ENCODE measurements around the gene ALKBH2.
A peak's percentile ranks its signal among the peaks of the same experiment; 100 is the strongest.

The ALKBH2 gene

GRCh38 chr12:109097140-109097434 is 3.8 kb upstream of the ALKBH2 start:
- TF ChIP-seq EZH2phosphoT487 (IDR thresholded peaks at IDR 0.05; ENCODE audit: borderline replicate concordance) (no peak), CTCF (conservative IDR thresholded peaks at IDR 0.05; ENCODE audit: low read length) (no peak)
- Histone ChIP-seq H3K4me3 (ENCODE audit: low read length, poor library complexity, severe bottlenecking) (peak overlapping the region; percentile 77), H3K9ac (ENCODE audit: low read depth, low read length, poor library complexity, severe bottlenecking) (peak overlapping the region; percentile 77), H3K9me3 (ENCODE audit: insufficient read depth, low read depth, low read length) (no peaks in the 10 kb centered on the region), H3K4me2 (ENCODE audit: low read depth, low read length, poor library complexity, severe bottlenecking) (peak overlapping the region; percentile 69), H2AFZ (ENCODE audit: low read length) (peak overlapping the region; percentile 88), H3K9me2 (replicated peaks; ENCODE audit: low read depth, low read length) (no peaks in the 10 kb centered on the region), H4K20me1 (ENCODE audit: insufficient read depth, low read length, poor library complexity, severe bottlenecking) (peaks cover 30% of the 10 kb centered on the region), H3F3A (ENCODE audit: low read depth) (no peaks in the 10 kb centered on the region), H3K79me2 (ENCODE audit: insufficient read depth, low read length) (peaks cover 53% of the 10 kb centered on the region), H3K36me3 (ENCODE audit: insufficient read depth, low read length) (peaks cover 14% of the 10 kb centered on the region; the same call in 1 of the 2 replicates), H3K27me3 (ENCODE audit: insufficient read depth, low read length, poor library complexity, severe bottlenecking) (no peaks in the 10 kb centered on the region), H3K4me1 (ENCODE audit: insufficient read depth, low read length, poor library complexity, severe bottlenecking) (peaks cover 33% of the 10 kb centered on the region)

- peak overlapping the region; percentile 85 for H3K4me3 ChIP-seq (ENCODE audit: low read length, poor library complexity, severe bottlenecking)
These were observed 713 bp downstream of the ALKBH2 start for GRCh38 chr12:109092497-109093021.

GRCh38 chr12:109089683-109090082 is 3.6 kb downstream of the ALKBH2 start:
- Histone ChIP-seq H3K9me3 (ENCODE audit: insufficient read depth, low read depth, low read length) (no peaks in the 10 kb centered on the region), H3K4me2 (ENCODE audit: low read depth, low read length, poor library complexity, severe bottlenecking) (peak overlapping the region; percentile 94), H2AFZ (ENCODE audit: low read length) (no peak overlapping the region), H3F3A (ENCODE audit: low read depth) (no peaks in the 10 kb centered on the region), H3K4me1 (ENCODE audit: insufficient read depth, low read length, poor library complexity, severe bottlenecking) (peaks cover 32% of the 10 kb centered on the region), H3K9me2 (replicated peaks; ENCODE audit: low read depth, low read length) (no peaks in the 10 kb centered on the region), H3K9ac (ENCODE audit: low read depth, low read length, poor library complexity, severe bottlenecking) (peak overlapping the region; percentile 30), H4K20me1 (ENCODE audit: insufficient read depth, low read length, poor library complexity, severe bottlenecking) (peaks cover 8% of the 10 kb centered on the region), H3K79me2 (ENCODE audit: insufficient read depth, low read length) (peaks cover 40% of the 10 kb centered on the region), H3K36me3 (ENCODE audit: insufficient read depth, low read length) (peaks cover 39% of the 10 kb centered on the region; the same call in 1 of the 2 replicates), H3K4me3 (ENCODE audit: low read length, poor library complexity, severe bottlenecking) (no peak overlapping the region), H3K27me3 (ENCODE audit: insufficient read depth, low read length, poor library complexity, severe bottlenecking) (no peaks in the 10 kb centered on the region)
- no peak for TF ChIP-seq EZH2phosphoT487 (IDR thresholded peaks at IDR 0.05; ENCODE audit: borderline replicate concordance)
- TF ChIP-seq CTCF (conservative IDR thresholded peaks at IDR 0.05; ENCODE audit: low read length) = no peak

More at GRCh38 chr12:109092497-109093021, 713 bp downstream of the ALKBH2 start:
- Histone ChIP-seq H3K9me3 (ENCODE audit: insufficient read depth, low read depth, low read length) (no peaks in the 10 kb centered on the region), H3K9ac (ENCODE audit: low read depth, low read length, poor library complexity, severe bottlenecking) (peak overlapping the region; percentile 83), H2AFZ (ENCODE audit: low read length) (peak overlapping the region; percentile 89), H3K27me3 (ENCODE audit: insufficient read depth, low read length, poor library complexity, severe bottlenecking) (no peaks in the 10 kb centered on the region), H3K4me2 (ENCODE audit: low read depth, low read length, poor library complexity, severe bottlenecking) (peak overlapping the region; percentile 94), H3K79me2 (ENCODE audit: insufficient read depth, low read length) (peaks cover 40% of the 10 kb centered on the region), H3K4me1 (ENCODE audit: insufficient read depth, low read length, poor library complexity, severe bottlenecking) (peaks cover 32% of the 10 kb centered on the region), H4K20me1 (ENCODE audit: insufficient read depth, low read length, poor library complexity, severe bottlenecking) (peaks cover 8% of the 10 kb centered on the region), H3K36me3 (ENCODE audit: insufficient read depth, low read length) (peaks cover 13% of the 10 kb centered on the region; the same call in 1 of the 2 replicates), H3F3A (ENCODE audit: low read depth) (no peaks in the 10 kb centered on the region), H3K9me2 (replicated peaks; ENCODE audit: low read depth, low read length) (no peaks in the 10 kb centered on the region)
- TF ChIP-seq EZH2phosphoT487 (IDR thresholded peaks at IDR 0.05; ENCODE audit: borderline replicate concordance) = no peak
- no peak for TF ChIP-seq CTCF (conservative IDR thresholded peaks at IDR 0.05; ENCODE audit: low read length)
